ENCODE results near the gene PDE4C. TPM values are rescaled to one million over a fixed set of nuclear protein-coding genes. Genes with fewer than 3 reads are reported as not detected.

PDE4C gene
- total RNA-seq, 1 experiment from 2014 or later: 0.90 TPM

- BruUV-seq (replicated peaks): no TSS peak
- DNase-seq: no peak
- CTCF ChIA-PET: no interaction called here
- Mint-ChIP-seq H3K27me3 (ENCODE audit: unreplicated experiment) (peaks cover 74% of the 10 kb centered on the region), H3K9me3 (ENCODE audit: low read depth, unreplicated experiment) (no peaks in the 10 kb centered on the region), H3K27ac (ENCODE audit: unreplicated experiment) (no peak overlapping the region), H3K4me1 (ENCODE audit: low read depth, unreplicated experiment) (peaks cover 19% of the 10 kb centered on the region), H3K4me3 (ENCODE audit: low read depth, unreplicated experiment) (no peak overlapping the region), H3K36me3 (ENCODE audit: insufficient read depth, unreplicated experiment) (peaks cover 19% of the 10 kb centered on the region)
- peak; percentile 42 for TF ChIP-seq CTCF (IDR thresholded peaks at IDR 0.05; ENCODE audit: unreplicated experiment)
- intact Hi-C loops (cut with micrococcal nuclease; ENCODE audit: unreplicated experiment): no loop called here
Observed at GRCh38 chr19:18229474-18229873, 3.2 kb upstream of the PDE4C start.

- no peak for DNase-seq
- Mint-ChIP-seq H3K4me3 (ENCODE audit: low read depth, unreplicated experiment) (no peak overlapping the region), H3K27ac (ENCODE audit: unreplicated experiment) (no peak overlapping the region), H3K36me3 (ENCODE audit: insufficient read depth, unreplicated experiment) (peaks cover 24% of the 10 kb centered on the region), H3K4me1 (ENCODE audit: low read depth, unreplicated experiment) (peaks cover 22% of the 10 kb centered on the region), H3K27me3 (ENCODE audit: unreplicated experiment) (peaks cover 63% of the 10 kb centered on the region), H3K9me3 (ENCODE audit: low read depth, unreplicated experiment) (no peaks in the 10 kb centered on the region)
- intact Hi-C loops (cut with micrococcal nuclease; ENCODE audit: unreplicated experiment): no loop called here
- no TSS peak for BruUV-seq (replicated peaks)
- CTCF ChIA-PET: no interaction called here
- TF ChIP-seq CTCF (IDR thresholded peaks at IDR 0.05; ENCODE audit: unreplicated experiment): no peak
Observed at GRCh38 chr19:18227781-18228271, 1.6 kb upstream of the PDE4C start.

- CTCF ChIA-PET: no interaction called here
- Mint-ChIP-seq H3K9me3 (ENCODE audit: low read depth, unreplicated experiment) (no peaks in the 10 kb centered on the region), H3K4me3 (ENCODE audit: low read depth, unreplicated experiment) (no peak overlapping the region), H3K27me3 (ENCODE audit: unreplicated experiment) (peaks cover 56% of the 10 kb centered on the region), H3K4me1 (ENCODE audit: low read depth, unreplicated experiment) (peaks cover 22% of the 10 kb centered on the region), H3K27ac (ENCODE audit: unreplicated experiment) (no peak overlapping the region), H3K36me3 (ENCODE audit: insufficient read depth, unreplicated experiment) (peaks cover 24% of the 10 kb centered on the region)
- no peak for TF ChIP-seq CTCF (IDR thresholded peaks at IDR 0.05; ENCODE audit: unreplicated experiment)
- no TSS peak for BruUV-seq (replicated peaks)
- intact Hi-C loops (cut with micrococcal nuclease; ENCODE audit: unreplicated experiment): no loop called here
- DNase-seq: no peak
Observed at GRCh38 chr19:18226956-18227780, 930 bp upstream of the PDE4C start.

GRCh38 chr19:18225355-18225701, 910 bp downstream of the PDE4C start:
- TF ChIP-seq CTCF (IDR thresholded peaks at IDR 0.05; ENCODE audit: unreplicated experiment): no peak
- no TSS peak for BruUV-seq (replicated peaks)
- no peak overlapping the region for H3K27ac Mint-ChIP-seq (ENCODE audit: unreplicated experiment)
- no peak for DNase-seq
- H3K36me3 Mint-ChIP-seq (ENCODE audit: insufficient read depth, unreplicated experiment): peaks cover 20% of the 10 kb centered on the region
- no peak overlapping the region for H3K4me3 Mint-ChIP-seq (ENCODE audit: low read depth, unreplicated experiment)
- no peaks in the 10 kb centered on the region for H3K9me3 Mint-ChIP-seq (ENCODE audit: low read depth, unreplicated experiment)
- intact Hi-C loops (cut with micrococcal nuclease; ENCODE audit: unreplicated experiment): no loop called here
- H3K4me1 Mint-ChIP-seq (ENCODE audit: low read depth, unreplicated experiment): peaks cover 10% of the 10 kb centered on the region
- CTCF ChIA-PET: interaction anchor here (1.3 kb wide), 1 partner anchor 30 kb away, joined by 5 read pairs; a partner anchor contains a TSS
- peaks cover 54% of the 10 kb centered on the region for H3K27me3 Mint-ChIP-seq (ENCODE audit: unreplicated experiment)

Measured in Calu3 (cell line).